ENCODE data around the gene AQP12B.
"Not testable (repeated sequence)": the region's sequence is repeated elsewhere in the genome, so short reads cannot be mapped to it uniquely, and the experiment has no call there.

The AQP12B gene

DNA sequence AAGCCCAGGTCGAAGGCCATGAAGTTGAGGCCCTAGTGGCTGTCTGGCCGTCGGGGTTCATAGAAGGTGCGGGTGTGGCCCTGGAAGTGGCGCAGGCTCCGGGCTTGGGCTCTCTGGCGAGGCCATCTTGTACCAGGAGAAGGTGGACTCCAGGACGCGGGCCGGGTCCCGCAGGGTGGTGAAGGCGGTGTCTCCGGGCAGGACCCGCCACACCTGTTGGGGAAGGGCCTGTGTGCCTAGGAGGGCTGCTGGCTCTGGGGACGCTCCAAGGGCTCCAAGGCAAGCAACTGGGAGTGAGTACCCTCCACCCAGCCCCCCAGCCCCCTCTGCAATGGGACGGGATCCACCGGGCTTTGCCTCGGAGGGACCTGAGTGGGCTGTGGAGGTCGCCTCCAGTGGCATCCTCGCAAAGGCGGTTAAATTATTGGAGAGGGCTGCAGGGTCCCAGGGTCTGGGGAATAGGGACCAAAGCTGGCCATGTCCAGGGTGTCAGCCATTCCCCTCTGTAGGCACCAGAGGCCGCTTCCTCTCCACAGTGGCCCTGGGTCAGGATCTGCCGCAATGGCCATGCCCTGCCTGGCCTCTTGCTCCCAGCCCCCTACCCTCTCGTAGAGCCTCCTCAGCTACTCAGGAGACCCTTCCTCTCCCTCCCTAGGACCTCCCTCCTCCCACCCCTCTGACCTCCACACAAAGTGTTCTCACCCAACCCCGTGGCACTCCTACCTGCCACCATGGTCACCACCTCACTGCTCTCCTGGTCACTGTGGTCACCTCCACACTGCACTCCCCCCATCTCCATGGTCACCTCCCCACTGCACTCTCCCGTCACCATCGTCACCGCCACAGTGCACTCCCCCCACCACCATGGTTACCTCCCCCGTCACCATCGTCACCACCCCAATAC is 19.3 kb upstream of the AQP12B start:
- in situ Hi-C loops (cut with MboI; ENCODE audit: low sequenced_read_pairs), result no loop called here

DNA sequence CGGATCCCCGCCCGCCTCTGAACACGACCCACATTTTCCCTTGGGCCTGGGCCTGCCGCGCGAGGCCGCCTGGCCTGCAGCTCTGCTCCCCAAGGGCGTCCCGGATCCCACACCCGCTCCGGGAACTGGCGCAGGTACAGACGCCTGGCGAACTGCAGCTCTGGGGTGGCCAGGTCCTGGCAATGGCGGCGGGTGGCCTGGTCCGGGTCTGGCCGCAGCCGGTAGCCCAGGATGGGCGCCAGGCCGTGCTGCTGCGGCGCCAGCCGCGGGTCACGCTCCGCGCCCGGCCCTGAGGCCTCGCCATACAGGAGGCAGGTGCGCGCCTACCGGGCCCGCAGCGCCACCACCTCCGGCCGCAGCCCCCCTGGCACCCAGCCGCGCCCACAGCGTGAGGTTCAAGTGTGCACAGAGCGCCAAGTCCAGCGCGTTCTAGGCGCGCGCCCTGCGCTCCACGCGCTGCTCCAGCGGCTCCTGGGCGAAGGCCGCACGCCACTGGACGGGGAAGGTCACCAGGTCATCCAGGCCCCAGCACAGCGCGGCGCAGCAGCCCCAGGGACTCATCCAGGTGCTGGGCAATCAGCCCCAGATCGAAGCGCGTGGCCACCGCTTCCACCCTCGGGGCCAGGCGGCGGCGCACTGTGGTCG is 18.5 kb upstream of the AQP12B start:
- in situ Hi-C loops (cut with MboI; ENCODE audit: low sequenced_read_pairs), result no loop called here

DNA sequence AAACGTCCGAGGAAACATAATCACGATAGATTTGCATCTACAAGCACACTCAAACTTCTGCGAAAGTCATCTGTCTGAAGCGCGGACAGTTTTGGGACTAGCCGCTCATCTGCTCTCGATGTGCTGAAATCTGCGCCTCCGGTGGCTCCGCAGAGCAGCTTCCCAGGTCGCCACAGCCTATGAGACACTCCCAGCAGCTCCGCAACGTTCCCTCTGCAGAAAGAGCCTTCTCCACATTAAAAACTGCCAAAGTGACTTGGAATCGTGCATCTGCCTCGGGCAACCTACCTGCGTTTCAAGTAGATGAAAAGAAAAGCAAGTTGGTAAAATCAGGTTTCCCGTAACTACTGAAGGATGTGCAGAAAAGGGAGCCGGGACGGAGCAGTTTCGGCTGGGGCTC is 17.9 kb upstream of the AQP12B start:
- in situ Hi-C loops (cut with MboI; ENCODE audit: low sequenced_read_pairs), result not testable (repeated sequence)

DNA sequence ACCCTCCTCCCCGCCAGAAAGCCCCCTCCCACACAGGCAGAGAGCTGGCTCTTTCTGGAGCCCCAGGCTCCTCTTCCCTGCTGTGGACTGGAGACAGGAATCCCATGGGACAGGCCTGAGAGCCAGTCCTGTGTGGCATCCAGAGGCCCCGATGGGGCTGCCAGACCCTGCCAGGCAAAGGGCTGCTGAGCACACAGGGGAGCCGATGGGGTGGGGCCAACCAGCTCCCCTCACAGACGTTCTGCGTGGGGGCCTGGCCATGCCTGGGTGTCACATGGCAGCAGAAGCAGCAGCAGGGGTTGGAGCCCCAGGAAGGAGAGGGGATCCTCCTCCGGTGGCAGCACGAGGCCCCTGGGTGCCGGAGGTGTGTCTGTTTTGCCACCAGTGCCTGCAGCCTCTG is 17.1 kb upstream of the AQP12B start:
- in situ Hi-C loops (cut with MboI; ENCODE audit: low sequenced_read_pairs), result not testable (repeated sequence)

DNA sequence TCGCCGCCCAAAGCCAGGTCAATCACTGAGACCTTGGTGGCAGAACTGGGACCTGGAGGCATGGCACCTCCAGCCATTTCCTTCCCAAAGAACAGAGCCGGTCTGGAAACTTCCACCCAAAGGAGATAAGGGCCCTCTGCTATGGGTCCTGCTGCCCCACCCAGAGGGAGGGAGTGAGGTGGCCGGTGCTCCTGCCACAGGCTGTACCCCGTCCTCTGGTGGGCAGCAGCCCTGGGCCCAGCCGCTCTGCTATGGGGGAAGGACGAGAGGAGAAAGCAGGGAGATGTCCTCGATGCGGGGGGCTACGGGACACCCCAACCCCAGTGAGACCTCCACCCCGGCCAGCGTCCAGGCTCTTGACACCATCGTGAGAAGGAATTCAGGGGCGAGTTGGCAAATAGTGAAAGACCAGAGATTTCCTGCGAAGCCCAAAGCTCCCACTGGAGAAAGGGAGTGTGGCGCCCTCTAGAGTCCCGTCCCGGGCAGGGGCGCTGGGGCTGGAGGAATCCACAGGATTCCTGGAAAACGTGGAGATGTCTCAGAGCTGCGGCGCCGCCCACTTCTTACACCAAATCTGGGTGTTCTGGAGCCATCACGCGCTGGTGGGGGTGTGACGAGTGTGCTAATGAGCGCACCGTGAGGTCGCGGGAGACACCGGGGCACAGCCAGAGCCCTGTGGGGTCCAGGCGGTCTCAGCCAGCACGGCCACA is 16.3 kb upstream of the AQP12B start:
- in situ Hi-C loops (cut with MboI; ENCODE audit: low sequenced_read_pairs), result not testable (repeated sequence)

DNA sequence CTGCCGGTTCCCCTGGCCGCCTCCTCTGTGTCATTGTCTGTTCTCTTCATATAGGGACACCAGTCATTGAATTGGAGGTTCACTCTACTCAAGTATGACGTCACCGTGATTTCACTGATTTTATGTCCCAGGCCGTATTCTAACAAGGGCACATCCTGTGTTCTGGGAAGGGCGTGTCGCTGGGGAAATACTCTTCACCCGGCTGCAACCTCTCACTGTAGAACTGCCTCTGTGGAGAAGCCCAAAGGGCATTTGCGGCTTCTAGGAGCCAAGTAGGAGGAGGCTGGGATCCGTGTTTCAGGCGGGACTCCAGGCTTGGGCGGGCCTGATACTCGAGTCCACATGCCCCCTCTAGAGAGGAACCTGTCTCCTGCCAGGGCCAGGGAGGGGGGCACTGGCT is 13.8 kb upstream of the AQP12B start:
- in situ Hi-C loops (cut with MboI; ENCODE audit: low sequenced_read_pairs), result not testable (repeated sequence)

DNA sequence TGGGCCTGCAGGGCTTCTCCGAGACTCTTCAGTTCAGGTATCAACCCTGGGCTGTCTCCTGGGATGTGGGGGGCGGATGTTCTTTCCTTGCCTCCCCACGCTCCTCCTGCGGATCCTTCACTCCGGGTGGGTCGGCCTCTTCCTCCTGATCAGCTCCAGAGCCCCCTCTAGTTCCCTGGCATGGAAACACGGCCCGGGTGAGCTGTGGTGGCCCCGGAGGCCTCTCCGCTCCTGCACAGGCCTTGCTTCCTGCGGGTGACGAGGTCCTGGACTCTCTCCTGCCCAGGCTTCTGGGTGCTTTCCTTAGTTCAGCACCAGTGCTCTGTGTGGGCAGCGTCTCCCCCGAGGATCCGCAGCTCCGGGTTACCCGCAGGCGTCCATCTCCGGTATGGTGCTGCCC is 12.9 kb upstream of the AQP12B start:
- in situ Hi-C loops (cut with MboI; ENCODE audit: low sequenced_read_pairs), result not testable (repeated sequence)

DNA sequence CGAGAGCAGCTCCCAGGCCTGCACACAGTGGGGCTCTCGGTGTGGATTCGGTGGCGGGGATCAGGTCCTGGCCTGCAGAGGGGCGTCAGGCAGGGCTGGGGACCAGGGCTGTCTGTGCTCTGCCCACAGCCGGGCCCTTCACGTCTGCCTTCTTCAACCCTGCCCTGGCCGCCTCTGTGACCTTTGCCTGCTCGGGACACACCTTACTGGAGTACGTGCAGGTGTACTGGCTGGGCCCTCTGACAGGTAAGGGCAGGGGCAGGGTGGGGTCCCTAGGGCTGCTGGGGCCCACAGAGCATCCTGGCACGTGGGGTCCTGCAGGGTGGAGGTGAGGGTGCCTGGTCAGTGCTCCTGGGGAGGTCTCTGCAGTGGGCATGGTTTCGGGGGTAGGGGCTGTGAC is 11.6 kb upstream of the AQP12B start:
- in situ Hi-C loops (cut with MboI; ENCODE audit: low sequenced_read_pairs), result not testable (repeated sequence)

DNA sequence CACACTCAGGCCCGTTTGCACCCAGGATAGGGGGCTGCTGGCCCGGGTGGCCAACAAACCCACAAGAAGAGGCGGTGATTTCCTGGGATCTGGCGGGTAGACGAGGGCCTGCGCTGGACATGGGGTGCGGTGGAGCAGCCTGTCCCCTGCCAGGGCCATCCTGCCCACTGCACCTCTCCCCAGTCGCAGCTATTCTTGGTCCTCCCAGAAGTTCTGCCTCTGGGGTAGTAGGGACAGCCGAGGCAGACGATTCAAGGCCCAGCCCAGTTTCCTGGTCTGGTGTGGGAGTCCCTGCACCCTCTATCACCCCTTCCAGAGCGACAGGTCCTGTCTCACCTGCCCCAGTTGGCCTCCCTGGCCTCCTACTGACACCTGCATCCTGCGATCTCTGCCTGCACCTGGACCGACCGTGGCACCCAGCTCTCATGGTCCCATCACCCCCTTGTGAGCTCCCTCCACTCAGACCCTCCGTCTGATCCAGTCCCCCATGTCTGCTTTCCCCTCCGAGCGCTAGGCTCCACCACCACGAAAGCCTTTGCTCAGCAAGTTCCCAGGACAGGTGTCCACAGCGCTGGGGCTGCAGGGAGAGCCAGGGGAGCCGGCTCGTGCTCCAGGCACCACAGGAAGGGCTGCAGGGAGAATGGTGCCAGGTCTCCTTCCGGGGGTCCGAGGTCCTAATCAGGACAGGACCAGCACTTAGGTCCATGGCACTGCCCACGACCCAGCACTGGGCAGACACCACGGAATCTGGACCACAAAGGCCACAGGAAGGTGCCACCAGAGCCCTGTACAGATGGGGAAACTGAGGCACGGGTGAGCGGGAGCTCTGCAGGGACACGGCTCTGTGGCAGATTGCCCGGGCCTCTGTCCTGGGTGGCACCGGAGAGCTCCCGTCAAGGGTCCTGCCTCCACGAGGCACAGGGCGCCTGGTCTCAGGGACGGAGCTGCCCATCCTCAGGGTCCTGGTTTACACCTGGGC is 10.2 kb upstream of the AQP12B start:
- in situ Hi-C loops (cut with MboI; ENCODE audit: low sequenced_read_pairs), result not testable (repeated sequence)

DNA sequence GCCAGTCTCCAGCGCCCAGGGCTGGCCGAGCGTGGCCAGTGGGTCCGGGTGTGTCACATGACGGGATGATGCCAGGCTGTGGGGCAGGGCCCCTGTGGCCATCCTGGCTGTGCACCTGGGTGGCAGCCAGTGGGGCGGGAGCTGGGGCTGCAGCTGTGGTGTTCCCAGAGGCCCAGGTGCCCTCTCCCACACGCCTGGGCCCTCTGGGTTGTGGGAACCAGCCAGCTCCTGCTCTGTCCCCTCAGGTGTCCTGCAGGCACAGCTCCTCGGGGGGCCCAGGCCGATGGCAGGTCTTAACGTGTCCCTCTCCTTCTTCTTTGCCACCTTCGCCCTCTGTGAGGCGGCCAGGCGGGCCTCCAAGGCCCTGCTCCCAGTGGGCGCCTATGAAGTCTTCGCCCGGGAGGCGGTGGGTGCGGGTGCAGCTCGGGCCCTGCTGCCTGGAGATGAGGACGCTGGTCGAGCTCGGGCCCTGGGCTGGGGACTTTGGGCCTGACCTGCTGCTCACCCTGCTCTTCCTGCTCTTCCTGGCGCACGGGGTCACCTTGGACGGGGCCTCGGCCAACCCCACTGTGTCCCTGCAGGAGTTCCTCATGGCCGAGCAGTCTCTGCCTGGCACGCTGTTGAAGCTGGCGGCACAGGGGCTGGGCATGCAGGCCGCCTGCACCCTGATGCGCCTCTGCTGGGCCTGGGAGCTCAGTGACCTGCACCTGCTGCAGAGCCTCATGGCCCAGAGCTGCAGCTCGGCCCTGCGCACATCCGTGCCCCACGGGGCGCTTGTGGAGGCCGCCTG is 9.1 kb upstream of the AQP12B start, which contains the start of gene AQP12A:
Gene AQP12A, plus strand, starts transcription at position 236 of the 790 bp plus-strand sequence. Its CDS starts 48 bp downstream, at position 284.
- in situ Hi-C loops (cut with MboI; ENCODE audit: low sequenced_read_pairs), result not testable (repeated sequence)

DNA sequence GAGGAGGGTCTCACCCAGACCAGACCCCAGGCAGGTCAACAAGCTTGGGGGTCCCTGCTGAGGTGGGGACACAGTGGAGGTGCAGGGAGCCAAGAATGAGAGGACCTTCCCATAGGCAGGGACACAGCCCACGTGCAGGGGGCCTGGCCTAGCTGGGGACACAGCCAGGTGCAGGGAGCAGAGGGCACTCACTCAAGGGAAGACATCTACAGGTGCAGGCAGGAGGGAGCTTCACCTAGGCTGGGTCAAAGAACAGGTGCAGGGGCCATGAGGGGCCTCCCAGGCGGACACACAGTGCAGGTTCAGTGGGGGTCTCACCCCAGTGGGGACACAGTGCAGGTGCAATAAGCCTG is 8.4 kb upstream of the AQP12B start:
- in situ Hi-C loops (cut with MboI; ENCODE audit: low sequenced_read_pairs), result not testable (repeated sequence)

DNA sequence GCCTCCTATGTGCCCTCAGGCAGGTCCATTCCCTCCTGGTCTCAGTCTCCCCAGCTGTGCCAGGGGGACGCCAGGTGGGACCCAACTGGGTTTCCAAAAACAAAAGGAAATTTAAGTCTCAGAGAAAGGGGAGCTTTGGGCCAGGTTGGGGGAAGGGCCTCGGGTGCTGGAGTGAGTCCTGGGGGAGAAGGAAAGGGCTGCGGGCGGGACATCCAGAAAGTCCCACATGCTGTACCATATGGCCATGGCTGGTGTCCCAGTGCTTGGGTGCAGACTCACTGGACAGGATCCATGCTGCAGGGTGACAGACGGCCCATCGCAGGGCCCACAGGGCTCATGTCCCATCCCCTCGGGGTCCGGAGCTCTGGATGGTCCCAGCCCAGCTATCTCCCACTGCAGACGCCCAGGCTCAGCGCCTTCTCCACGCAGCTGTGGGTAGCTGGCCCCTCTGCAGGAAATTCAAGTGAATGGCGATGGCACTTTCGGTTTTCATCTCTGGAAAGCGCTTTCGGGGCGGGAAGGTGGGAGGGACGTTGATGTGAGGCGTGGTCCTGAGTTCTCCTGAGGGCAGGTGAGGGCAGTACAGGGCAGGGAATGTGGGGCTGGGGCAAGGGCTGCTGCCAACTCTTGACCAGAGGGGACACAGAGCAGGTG is 7.9 kb upstream of the AQP12B start:
- in situ Hi-C loops (cut with MboI; ENCODE audit: low sequenced_read_pairs), result not testable (repeated sequence)

DNA sequence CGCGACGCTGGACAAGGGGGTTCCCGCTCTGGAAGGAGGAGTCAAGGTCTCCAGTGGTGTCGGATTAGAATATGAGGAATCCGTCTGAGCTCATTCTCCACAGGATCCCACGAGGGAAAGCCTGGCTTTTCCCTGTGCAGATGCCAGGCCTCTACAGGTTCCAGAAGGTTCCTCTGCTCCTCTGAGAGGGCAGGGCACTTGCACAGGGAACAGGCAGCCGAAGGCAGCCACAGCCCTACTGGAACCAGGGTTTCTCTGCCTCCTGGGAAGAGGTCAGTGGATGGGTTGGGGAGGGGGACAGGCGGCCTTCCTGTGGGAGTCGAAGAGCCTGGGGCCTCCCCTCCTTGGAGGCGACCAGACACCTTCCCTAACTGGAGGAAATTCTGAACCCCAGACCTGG is 7.3 kb upstream of the AQP12B start:
- in situ Hi-C loops (cut with MboI; ENCODE audit: low sequenced_read_pairs), result no loop called here

DNA sequence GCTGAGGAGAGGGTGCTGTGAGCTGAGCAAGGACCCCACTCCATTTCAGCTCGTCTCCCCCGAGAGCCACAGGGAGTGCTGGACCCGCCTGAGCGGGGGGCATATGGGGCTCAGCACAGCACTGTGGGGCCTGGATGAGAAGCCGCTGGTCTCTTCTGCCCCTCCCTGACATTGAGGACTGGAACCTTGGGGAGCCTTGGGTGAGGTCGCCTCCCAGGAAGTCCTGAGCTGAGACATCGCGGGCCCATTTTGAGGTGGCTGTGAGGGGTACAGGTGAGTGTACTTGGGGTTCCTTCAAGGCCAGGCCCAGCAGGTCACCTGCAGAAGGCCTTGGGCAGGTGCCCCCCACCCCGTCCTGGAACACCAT is 5.9 kb upstream of the AQP12B start:
- in situ Hi-C loops (cut with MboI; ENCODE audit: low sequenced_read_pairs), result no loop called here

DNA sequence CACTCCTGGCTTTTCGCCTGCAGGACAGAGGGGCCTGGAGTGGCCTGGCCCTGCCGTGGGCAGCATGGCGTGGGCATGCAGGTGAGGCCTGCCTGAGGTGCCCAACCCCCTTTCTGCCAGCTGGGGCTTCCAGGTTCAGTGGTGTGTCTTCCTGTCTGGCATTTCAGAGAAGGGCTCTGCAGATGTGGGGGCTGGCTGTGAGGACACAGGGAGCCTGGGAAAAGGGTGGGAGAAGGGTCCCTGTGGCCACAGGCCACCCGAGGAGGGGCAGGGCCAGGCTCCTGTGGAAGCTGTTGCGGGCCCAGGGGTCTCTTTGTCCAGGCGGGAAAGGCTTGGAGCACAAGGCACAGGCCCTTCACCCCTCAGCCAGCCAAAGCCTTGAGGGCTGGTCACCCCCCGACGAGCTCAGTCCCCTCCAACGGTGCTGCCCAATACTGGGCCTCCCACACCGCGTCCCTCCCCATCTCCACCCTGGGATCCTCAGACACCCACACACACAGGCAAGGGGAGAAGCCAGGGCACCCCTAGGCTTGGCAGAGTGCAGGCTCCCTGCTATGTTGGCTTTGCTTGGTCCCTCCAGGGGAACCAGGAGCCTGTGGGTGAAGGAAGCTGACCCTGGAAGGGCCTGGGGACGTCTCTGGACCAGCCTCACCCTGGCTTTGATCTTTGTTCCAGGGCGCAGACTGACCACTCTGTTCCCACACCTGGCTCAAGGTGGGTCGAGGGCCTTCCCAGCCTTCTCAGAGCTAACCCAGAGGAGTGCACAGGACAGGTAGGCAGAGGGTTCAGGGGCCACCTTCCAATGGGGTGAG is 5.3 kb upstream of the AQP12B start:
- in situ Hi-C loops (cut with MboI; ENCODE audit: low sequenced_read_pairs), result no loop called here

DNA sequence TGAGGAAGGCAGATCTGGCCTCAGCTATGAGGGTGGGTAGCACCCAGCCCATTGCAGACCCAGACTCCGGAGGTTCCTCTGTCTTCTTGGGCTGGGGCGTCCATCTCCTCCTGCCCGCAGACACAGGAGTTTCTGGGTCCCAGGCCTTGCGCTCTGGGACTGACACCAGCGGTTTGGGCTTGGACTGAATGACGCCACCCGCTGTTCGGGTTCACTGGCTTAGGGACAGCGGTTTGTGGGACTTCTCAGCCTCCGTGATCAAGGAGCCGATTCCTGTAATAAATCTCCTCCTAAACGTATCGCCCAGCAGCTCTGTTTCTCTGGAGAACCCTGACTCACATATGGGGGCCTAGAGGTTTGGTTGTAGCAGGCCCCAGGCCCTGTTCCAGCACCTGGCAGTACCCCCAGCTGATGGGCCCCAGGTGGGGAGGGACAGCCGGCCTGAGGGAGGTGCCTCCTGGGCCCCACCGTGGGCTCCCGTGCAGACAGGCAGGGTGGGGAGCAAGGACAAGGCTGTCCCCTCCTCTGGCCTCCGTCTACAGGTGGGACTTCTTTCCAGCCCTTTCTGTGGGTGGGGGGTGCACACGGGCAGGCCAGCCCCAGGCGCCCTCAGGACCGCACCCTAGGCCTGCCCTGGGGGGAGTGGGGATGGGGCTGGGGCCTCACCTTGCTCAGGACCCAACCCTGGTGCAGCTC is 4.5 kb upstream of the AQP12B start:
- in situ Hi-C loops (cut with MboI; ENCODE audit: low sequenced_read_pairs), result no loop called here

DNA sequence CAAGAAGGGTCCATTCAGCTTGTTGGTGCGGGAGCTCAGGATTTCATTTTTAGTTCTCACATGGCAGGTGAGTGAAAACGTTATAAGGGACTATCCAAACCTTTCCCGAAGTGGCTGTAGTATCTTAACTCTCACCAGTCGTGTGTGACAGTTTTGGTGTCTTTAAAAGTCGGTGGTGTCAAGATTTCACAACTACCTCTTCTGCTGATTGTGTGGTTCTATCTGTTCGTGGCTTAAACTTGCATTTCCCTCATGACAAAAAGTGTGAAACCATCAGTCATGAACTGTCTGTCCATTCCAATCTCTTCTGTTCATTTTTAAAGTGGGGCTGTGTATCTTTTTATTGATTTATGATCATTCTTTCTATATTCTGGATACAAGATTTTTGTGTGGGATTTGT is 3.8 kb upstream of the AQP12B start:
- in situ Hi-C loops (cut with MboI; ENCODE audit: low sequenced_read_pairs), result no loop called here
